ENCODE results near the gene RHOU.

Gene RHOU

DNA sequence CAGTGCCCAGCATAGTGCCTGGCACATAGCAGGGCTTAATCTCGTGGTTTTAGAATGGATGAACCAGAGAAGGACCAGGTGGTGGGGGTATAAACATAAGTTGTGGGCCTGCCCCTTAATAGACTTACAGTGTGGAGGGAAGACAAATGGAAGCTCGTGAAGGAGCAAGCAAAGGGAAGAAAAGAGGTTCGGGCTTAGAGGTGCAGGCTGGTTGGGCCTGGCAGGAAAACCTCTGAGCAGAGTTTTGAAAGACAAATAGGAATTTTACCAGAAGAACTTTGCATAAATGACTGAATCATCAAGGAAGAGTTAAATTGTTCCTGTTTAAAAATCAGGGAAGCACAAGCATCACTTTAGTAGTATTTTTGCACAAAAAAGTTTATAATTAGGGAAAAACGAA lies 4.5 kb downstream of the RHOU start:
- DNase-seq = no peak

DNA sequence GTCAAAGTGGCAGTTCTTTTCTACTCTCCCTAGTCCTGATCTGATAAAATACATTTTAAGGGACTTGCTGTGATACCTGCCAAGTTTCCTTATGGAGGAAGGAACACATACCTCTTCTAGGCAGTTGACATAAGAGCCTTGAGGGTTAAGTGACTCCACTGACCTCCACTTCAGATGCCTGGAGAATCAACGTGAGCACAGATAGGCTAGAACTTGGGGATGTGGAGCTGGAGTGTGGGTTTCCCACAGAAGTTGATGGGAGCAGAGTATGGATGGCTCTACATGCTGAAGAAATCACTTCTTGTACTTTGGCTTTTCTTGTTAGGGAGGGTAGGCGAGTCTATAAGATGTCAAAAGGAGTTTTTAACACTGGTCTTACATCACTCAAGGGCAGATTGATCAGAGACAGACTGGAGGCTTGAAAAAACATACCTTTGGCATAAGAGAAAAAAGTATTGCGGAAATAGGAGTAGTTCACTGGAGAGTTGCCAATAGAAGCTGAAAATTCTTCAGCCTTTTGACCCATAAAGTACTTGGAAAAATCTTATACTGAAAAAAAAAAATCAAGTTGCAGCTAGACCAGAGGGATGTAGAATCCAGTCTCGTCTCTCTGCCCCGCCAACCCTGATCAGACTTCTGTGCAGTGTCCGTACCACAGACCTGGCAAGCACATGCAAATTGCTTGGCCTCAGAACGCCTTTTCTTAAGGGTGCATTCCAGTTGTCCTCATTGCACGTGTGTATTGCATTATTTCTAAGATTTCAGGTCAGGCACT lies 5.5 kb downstream of the RHOU start:
- no peak for DNase-seq

DNA sequence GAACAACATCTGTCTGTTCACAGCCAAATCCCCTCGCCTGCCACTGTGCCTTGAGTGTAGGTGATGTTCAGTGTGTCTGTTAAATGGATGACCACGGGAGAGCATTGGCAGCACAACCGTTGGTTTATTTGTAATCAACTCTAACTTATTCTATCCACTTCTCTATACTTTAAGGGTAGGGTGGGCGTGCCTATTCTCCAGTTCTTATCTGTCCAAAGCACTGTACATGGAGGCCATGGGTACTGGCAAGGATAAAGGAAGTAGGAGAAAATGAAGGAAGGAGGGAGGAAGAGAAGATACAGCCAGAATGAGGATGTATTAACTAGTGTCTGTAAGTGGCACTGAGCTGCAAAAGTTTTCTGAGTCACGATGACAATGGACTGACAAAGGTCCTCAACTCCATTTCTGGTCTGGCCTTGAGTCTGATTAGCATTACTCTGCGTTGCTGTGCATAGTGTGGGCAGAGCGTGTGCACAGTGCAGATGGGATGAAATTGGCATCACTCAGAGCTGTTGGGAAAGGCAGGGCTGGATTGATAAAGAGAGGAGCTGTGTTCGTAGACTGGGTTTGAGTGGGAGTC lies 7.1 kb downstream of the RHOU start:
- no peak for DNase-seq

DNA sequence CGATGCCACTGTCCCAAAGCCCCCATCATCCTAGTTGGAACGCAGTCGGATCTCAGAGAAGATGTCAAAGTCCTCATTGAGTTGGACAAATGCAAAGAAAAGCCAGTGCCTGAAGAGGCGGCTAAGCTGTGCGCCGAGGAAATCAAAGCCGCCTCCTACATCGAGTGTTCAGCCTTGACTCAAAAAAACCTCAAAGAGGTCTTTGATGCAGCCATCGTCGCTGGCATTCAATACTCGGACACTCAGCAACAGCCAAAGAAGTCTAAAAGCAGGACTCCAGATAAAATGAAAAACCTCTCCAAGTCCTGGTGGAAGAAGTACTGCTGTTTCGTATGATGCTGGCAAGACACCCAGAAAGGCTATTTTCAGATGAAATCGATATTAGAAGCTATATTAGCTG lies 8.1 kb downstream of the RHOU start:
- DNase-seq = no peak

DNA sequence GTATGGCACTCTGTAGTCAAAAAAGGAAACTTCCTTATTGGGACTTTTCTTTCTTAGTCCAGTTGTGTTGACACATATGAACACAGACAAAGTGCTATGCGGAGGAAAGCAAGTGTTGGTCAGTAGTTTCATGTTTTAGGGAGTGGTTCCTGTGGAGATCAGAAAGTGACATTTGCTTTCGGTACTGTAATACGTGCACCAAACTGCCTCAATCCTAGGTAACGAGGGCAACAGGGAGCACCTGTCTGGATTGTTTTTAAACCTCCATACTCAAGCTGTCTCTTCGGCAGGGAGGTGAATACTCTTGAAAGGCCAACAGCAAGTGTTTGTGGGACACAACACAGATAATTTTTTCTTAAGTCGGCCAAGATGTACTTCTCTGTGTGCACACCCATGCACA lies 9.1 kb downstream of the RHOU start:
- DNase-seq = no peak

DNA sequence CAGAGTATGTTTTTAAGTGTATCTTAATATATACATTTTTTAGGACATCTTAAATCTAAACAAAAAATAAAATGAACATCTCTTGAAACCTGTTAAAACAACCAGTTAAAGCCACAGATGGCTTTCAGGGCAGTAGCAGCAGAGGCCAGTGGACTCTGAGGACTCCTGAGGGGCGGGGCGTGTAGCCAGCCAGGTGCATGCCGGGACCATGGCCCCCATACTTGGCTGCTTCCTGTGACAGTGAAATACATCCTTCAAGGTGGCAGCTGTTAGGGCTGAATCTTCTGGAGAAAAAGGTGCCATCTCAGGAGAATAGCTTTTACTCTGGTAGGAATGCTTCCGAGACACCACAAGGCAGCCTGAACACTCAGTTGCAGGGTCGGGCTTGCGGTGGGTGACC lies 9.6 kb downstream of the RHOU start:
- no peak for DNase-seq

DNA sequence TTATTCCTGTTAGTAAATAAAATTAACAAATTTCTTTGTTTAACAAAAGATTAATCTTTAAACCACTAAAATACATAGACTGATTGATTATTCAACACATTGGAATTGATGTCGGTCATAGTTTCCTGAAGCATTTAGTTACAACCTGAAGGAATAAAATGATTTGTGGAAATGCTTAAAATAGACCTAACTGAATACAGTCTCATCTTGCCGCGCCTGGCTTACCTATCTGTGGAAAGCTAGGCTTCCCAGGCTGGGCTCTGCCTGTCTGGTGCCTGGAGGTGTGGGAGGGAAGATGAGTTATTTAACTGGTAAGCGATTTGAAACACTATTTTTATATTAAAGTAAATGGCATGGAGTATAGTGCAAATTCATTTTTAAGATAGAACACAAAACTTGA lies 10.2 kb downstream of the RHOU start:
- no peak for DNase-seq

DNA sequence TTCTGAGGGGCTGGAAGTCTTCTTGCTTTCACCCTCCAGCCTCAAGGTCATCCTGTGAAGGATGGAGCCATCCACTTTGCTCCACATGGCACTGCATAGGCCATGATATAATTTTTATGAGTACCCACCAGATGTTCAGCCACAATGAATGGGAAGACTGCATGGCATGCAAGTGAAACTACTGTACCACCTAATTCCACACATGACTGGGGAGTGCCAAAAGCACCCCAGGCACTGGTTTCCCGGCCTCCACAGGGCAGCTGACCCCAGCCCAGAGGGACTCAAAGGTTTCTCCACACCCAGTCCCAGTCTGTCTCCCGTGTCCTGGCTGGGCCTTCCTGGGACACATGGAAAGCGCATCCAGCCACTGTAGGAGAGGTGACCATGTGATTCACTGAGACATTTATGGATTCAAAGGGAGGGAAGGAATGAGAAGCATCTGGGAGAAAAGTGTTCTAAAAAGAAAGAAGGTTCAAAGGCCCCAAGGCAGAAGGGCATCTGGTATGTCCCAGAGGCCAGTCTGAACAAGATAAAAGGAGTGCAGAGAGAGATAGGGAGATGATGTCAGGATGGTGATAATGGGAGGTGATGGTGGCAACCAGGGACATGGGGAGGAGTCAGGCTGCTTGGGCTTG lies 12.1 kb downstream of the RHOU start:
- no peak for DNase-seq

DNA sequence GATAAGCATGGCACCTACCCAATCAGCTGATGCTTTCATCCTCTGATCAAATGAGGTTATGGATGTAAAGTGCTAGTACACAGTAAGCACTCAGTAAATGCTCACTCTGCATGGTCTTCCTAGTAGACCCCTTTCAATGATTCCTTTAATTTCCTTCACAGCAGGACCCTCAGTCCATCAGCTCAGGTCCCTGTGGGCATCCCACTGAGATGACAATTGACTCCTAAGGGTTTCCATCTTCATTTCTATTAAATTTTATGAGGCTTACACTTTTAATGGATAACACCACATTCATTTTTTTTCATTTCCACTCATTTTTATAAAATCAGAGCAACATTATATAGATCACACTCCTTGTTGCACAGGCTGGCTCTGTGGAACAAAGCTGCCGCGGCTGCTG lies 12.8 kb downstream of the RHOU start:
- no peak for DNase-seq

DNA sequence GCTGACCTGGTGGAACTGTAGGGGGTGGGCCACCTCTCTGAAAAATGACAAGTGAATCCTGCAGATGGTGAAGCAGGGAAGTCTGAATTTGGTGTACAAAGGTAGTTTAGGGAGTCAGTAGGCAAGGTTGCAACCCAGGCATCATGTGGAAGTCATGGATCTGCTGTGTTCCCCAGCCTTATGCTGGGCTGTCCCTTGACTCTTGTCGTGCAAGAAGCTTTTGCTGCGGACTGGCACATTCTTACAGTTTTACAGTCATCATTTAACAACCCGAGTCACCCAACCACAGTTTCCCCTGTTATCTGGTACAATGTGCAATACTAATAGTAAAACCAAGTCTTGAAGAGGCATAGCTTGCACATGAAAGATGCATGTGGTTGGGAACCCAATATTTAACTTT lies 13.2 kb downstream of the RHOU start:
- no peak for DNase-seq

DNA sequence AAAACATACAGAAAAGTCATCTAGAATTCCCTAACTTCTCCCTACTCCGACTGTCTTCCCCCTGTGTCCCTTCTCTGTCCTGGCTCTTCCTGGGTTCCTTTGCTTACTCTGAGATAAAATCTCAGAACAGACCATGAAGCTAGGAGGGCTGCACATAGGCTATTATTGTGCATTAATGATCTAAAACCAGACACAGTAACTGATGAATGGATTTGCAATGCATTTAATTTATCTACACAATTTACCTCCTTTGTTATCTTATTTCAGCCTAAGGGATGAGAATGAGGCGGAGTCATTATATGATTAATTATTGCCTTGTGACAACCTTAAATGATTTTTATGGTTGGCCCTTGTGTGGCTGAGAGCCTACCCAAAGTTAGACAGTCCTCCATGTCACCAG lies 14.5 kb downstream of the RHOU start:
- DNase-seq = no peak

DNA sequence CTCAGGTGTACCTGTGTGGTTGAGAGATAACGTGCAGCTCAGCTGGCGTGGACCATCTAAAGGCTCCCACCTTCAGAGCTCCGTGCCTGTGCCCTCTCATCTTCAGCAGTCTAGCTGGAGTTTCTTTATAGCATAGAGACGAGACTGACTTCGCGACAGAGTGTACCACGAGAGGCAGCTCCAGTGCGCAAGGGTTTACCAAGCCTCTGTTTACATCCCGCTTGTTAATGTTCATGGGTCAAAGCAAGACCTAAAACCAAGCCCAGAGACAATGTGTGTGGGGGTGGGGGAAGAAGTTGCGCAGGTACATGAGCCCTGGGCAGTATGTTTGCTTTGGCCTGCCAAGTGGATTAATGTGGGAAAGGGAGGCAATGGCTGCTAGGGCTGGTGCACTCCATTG lies 15.6 kb downstream of the RHOU start:
- DNase-seq = no peak

DNA sequence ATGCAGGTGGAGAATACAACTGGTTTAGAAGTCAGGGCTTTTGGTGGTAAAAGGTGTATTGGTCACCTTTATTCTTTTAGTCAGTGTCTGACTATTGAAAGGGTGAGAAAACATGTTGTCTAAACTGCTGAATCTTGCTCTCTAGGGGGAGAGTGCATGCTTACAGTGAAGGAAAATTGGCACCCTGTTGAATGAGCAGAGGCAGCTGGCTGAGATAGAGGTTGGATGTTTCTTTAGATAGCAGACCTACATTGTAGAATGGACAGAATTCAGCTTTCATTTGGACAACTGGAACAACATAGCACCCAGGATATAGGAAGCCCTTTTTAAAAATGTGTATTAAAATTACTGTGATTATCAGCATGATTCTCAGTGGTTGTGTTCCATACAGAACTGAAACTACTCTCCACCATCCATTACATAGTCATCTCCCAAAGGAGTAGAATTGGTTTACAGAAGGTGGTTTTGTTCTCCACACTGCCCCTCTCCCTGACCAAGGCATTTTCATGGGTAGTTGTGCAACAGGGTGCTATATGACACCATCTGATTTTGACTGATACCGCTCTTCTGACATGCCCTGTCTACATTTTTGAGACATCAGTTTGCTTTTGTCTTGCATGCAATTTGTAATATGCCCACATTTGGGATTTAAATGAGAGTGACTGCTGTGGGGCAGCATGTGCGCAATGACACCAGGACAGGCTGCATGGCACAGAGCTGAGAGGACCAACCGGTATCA lies 16.2 kb downstream of the RHOU start:
- DNase-seq = no peak

DNA sequence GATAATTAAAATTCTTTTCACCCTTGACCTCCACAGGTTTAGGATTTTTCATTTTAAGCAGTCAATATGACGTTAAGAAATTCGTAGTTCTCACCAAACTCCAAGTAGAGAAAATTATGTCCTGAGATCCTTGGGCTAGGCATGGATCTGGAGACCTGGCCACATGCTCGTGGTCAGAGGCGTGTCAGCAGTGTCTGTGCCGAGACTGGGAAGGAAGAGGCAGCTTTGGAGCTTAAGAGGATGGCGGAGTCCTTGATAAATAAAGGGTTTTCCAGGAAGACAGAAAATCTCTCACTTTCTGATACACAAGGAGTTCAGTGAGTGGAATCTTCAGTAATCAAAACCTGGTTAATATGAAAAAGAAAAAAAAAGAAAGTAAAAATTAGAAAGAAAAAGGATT lies 17.0 kb downstream of the RHOU start:
- no peak for DNase-seq

DNA sequence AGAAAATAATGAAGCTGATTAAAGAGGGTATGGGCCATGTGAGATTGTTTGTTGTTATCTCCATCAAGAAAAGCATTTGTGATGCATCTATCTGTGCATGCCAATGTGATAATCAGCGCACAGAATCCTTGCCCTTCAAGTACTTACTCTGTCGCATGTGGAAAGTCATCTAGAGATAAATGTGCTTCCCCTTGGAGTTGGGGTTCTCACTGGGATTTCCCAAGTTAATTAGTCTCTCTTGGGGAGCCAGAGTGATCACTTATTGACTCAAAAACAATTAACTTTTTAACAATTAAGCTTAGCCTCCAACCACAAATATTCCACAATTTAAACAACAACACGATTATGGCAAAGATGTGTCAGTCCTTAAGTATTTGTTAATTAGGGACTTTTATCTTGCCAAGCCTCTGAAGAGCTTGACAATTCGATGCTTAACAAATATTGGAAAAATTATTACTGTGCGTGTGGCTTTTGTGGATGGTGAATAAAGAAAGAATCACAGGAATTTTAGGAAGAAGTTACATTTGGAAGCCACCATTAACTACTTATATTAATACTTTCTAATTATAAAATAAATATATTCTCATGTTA lies 17.5 kb downstream of the RHOU start:
- no peak for DNase-seq

DNA sequence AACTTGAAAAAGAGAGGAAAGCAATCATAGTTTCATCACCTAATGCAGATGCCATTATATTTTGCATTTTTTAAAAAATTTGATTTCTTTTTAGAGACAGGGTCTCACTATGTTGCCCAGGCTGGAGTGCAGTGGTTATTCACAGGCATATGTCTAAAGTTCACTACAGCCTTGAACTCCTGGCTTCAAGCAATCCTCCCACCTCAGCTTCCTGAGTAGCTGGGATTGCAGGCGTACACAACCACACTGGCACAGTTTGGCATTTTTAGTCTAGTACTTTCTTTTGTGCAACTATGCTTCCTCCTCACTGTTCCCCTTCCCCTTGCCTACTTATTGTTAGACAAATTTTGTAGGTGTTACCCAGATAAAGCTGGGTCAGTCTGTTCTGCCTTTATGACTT lies 18.0 kb downstream of the RHOU start:
- no peak for DNase-seq

DNA sequence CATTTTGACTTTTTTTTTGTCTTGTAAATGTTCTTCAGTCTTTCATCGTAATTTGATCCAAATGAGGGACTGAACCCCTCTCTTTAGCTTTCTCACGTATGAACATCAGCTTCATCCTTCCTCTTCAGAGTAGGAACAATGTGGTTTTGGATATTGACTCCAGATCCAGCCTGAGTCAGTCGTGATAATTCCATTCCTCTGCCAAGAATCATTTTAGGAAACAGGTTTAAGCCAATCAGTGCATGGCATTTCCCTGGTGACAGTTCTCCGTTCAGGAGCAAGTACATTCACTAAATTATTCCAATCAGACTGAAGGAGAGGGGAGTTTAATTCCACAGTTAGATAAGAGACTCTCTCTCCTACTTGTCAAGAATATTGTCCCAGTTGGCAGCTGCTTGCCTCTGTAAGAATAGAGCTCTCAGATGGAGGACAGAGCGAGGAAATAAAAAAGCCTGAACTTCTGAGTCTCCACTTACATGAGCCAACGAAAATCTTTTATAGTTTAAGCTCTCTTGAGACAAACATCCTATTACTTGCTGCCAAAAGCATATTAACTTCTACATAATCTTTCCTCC lies 18.6 kb downstream of the RHOU start:
- DNase-seq = no peak

DNA sequence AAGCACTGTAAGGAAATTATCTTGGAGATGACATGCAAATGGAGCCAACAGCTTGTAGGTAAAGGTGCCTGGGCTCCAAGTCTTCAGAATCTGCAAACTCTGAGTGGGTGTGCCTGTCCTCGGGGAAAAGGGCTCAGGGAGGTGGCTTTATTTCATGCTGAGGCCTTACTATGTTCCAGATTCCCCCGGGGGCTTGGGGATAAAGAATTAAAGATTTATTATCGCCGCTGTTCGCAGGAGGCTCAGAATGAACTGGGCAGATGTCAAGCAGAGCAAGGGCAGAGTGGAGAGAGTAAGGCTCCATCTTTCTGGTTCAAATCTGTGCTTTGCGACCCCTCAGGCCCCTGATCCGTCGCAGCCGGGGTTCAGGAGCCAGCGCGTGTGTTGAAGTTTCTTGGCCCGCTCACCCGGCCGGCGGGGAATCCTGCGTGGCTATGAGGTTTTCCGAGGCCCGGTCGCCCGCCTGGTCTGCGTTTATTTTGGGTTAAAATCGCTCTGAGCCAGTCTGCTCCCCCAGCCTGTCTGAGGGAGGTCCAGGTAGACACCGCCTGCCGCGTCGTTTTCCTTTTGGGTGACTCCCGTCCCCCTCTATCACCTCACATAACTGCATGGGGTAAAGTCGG lies 19.5 kb downstream of the RHOU start:
- DNase-seq = no peak

DNA sequence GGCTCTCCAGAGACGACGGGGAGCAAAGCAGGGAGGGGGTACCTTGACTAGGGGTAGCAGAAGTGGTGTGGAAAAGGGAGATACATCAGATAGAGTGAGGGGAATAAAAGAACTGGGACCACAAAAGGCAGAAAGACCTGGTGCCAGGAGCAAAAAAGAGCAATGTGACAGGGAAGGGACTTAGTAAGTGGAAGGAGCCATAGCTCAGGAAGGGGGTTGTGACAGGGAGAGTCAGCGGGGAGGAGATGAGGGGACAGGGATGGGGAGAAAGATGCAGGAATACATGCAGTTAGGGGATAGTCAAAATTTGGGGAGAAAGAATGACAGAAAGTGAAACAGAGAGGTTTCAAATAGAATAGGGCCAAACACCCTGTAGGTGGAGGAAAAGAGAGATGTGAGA lies 20.5 kb downstream of the RHOU start:
- no peak for DNase-seq

DNA sequence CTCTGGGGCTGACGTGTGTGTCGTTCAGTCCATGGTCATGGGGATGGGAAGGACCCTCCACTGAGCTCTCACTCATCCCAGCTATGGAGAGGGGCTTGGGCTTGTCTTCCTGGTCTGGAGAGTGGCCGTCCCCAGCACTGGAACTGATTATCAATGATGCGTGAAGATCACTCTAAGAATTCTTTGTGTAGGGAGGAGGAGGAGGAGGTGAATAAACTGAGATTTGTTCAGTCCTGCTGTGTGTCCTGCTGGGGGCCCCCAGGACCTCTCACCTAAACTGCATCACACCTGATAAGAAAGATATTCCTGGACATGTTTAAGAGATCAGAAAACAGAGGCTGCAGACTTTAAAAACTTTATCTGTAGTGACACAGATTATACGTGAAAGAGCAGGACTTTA lies 21.2 kb downstream of the RHOU start:
- no peak for DNase-seq

DNA sequence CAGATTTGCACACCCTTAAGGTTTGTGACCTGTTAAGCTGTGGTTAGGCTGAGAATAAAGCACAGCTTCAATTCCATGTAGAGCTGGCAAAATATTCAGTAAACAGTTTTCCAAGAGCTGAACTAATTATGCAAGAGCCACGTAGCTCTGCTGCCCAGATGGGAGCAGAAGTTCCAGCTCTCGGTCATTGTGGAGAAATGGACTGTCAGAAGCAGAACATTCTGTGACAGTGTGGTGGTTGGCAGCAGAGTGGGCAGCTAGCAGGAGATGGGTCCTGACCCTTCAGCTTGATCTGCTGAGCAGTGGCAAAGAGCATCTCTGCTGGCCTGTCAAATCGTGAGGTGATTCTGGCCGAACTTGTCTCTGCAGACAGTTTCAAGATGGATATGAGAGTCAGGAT lies 23.2 kb downstream of the RHOU start:
- no peak for DNase-seq

DNA sequence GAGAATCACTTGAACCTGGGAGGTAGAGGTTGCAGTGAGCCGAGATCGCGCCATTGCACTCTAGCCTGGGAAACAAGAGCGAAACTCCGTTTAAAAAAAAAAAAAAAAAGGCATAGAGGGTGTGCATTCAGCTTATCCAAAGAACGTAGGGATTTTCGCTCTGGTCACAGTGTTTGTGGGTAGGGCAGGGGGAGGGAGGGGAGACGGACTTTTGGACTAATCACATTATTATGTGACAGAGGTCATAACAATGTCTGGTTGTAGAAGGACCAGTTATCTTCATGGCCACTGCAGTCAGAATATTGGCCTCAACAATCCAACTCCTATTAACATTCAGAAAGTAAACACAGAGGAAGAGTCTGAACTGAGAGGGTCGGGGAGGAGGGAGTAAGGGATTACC lies 25.7 kb downstream of the RHOU start:
- no peak for DNase-seq

DNA sequence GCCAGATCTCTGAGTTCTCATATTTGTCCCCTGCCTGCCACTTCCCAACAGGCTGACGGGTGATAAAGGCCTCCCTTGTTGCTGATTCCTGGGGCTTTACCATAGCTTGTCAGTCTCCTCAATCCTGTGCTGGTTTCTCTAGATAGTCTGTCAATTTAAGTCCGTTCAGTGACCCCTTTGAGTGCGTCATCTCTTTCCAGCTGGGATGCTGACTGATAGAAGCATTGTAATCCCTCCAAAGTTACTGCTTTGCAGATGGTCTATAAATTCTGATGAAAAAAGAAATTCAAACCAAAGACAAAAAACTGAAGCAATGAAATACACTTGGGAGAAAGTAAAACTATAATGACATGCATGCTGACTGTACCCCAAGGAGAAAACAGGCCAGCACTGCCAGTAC lies 28.3 kb downstream of the RHOU start:
- no peak for DNase-seq

Measured in AML-193 (cell line).